Raji (cell line): ENCODE measurements around the gene CYP39A1.

ENCODE experiments used
- POLR2A ChIP-seq: IDR thresholded peaks from 2 replicates; pipeline ENCODE4 v1.6.1; 2011; ENCODE audit warnings: low read depth, low read length, control low read depth; ENCODE audit not compliant: insufficient read depth

The CYP39A1 gene

DNA sequence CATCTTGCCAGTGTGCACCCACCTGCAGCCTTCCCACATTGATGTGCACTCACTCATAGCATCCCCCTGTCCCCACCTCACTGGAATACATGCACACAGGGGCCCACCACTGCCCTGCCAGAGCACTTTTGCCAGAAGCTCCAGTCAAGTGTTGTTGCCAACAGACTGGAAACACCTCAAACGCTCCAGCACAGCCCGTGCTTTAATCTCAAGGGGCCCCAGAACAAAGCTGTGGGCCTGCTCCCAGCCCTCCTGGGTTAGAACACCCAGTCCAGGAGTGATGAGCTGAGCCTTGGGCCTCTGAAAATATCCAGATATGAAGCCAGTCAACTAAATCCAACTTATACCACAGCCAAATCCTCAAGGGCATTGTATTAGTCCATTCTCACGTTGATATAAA lies 77.1 kb downstream of the CYP39A1 start:
- no peak for TF ChIP-seq POLR2A

DNA sequence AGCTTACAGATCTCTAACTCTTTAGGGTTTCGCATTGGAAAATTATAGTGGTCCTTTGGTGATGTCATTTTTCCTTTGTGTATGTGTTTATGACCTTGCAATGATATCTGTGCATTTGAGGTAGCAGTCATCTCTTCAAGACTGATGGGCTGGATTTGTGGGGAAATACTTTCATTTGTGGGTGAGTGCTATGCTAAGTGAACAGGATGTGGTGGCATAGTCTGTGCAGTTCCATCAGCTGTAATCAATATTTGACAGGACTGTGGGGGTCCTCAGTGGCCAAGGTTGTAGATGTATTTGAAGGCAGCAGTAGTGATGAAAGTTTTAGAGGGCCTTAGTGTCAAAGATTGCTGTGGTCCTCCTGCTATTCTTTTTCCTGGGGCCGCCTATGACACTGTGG lies 79.5 kb downstream of the CYP39A1 start:
- TF ChIP-seq POLR2A = no peak

GRCh38 chr6:46565531-46565930 lies 87.1 kb downstream of the CYP39A1 start:
- TF ChIP-seq POLR2A = no peak

DNA sequence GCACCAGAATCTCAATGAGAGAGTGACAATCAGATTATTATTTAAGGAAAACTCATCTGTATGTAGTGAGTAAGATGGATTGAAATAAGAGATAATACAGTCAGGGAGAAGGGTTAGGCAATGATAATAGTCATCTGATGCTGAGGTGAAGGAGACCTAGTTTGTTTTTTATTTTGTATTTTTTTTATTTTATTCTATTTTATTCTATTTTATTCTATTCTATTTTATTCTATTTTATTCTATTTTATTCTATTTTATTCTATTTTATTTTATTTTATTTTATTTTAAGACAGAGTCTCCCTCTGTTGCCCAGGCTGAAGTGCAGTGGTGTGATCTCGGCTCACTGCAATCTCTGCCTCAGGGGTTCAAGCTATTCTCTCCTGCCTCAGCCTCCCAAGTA lies 88.7 kb downstream of the CYP39A1 start:
- TF ChIP-seq POLR2A = no peak

DNA sequence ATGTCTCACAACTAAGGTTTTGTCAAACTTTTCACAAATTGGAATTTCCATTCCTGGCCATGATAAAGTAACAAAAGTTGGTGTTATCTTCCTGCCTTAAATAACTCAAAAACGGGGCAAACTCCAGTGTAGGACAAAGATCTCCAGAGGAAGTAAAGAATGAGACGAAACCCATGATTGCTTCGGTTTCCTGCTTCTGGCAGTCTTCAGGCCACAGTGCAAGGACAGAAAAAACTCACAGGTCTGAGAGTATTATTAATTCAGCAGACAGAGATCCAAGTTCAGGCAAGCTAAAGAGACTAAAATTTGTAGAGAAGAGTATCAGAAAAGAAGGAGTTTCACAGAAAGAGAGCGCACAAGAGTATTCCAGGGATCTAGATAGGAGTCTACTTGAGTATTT lies 96.6 kb downstream of the CYP39A1 start:
- TF ChIP-seq POLR2A = no peak

DNA sequence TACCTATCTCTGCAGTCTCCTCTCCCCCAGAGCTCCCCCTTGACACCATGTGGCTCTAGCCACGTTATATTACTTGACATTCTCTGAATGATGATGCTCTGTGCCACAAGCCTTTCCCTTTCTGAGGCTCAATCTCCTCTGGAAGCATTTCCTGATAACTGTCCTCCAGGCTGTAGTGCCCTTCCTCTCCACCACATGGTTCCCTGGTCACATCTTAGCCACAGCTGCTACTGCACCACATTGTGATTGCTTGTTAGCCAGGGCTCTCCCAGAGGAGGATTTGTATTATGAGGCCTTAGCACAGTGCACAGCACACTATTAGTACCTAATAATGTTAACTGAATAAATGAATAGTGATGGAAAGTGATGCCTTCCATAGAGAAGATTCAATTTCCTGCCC lies 97.5 kb downstream of the CYP39A1 start:
- TF ChIP-seq POLR2A = no peak

- no peak for TF ChIP-seq POLR2A
These were observed 103.5 kb downstream of the CYP39A1 start for GRCh38 chr6:46549155-46549554.

DNA sequence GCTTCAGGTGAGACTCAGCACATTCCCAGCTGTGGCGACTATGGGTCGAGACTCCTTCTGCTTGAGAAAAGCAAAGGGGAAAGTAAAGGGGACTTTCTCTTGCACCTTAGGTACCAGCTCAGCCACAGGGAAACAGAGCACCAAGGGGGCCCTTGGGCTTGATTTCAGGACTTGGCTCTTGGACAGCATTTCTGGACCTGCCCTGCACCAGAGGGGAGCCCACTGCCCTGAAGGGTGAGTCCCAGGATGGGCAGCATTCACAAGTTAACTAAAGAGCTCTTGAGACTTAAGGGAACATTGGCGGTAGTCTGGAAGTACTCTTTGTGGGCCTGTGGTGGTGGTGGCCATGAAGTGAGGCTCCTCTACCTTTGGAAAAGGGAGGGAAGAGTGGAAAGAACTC lies 111.1 kb downstream of the CYP39A1 start:
- no peak for TF ChIP-seq POLR2A

DNA sequence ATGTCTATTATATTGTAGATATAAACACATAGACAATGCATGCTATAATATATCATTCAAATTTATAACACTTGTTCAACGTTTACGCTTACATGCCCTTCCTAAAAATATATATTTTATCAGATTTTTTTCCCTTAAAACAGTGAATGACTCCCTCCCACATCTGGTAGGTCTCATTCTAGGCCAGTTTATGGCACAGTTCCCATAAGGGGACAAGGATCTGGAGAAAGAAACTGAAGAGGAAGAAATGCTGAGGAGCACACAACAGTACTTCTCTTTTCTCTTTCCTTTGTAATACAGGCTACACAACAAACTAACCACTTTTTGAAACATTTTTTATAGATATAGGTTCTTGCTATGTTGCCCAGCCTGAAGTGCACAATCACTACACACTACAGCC lies 112.8 kb downstream of the CYP39A1 start:
- no peak for TF ChIP-seq POLR2A

DNA sequence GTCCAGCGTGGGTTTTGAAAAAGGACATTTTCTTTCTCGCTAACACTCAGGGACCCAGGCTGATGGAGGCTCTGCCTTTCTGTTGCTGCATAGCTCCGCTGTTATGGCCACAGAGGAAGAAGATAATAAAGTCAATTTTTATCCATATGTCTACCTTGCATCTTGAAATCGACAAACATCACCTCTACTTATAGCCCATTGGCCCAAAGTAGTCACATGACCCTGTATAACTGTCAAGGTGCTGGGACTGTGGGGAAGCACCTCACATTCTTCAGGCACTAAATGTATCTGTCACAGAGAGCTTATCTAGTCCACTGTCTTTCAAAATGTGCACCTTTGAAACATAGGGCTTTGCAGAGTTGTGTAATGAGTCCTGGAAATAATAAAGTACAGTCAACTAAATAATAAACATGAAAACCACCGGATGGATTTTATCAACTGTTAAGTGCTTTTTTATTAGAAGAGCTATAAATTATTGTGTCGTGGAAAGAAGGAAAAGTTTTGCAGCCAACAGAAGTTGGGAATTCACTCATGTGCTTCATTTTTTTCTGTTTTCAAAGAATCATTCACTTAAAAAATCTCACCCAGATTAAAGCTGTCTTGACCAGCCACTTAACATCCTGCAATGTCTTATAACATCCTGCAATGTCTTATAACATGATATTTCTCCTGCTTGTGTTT lies 113.7 kb downstream of the CYP39A1 start:
- no peak for TF ChIP-seq POLR2A

DNA sequence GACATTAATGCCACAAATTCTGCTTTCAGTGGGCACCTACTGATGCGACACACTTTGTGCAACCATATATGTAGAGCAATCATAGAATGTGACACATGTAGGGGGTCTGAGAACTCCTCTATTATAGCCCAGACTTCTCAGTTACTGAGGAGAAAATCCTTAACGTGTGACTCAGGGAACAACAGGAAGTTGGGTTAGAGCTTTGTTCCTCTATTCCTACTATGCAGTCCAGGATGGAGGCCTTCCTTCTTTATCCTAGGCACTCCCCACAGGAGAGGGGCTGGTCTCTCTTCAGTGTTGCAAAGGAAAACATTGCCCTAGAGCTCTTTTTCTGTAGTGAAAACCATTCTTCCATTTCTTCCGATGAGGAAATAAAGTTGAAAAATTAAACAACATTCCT lies 121.7 kb downstream of the CYP39A1 start:
- no peak for TF ChIP-seq POLR2A

- TF ChIP-seq POLR2A = no peak
These were observed 123.5 kb downstream of the CYP39A1 start for GRCh38 chr6:46528961-46529750.

DNA sequence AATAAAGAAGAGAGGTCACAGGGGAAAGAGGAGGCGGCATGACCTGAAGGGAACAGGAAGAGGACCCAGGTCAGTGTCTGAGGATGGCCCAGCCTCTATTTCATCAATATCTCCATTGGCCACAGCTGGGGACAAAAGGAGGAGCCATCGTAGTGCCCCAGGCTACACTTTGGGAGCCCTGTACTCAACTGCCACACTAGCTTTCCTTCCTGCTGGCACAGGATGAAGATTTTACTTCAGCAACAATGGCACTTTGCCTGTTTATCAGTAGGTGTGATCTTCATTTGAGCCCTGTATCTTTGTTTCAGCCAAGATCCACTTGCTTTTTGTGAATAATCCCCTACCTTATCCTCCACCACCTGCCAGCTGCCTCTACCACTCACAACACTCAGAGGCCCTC lies 126.0 kb downstream of the CYP39A1 start:
- no peak for TF ChIP-seq POLR2A

DNA sequence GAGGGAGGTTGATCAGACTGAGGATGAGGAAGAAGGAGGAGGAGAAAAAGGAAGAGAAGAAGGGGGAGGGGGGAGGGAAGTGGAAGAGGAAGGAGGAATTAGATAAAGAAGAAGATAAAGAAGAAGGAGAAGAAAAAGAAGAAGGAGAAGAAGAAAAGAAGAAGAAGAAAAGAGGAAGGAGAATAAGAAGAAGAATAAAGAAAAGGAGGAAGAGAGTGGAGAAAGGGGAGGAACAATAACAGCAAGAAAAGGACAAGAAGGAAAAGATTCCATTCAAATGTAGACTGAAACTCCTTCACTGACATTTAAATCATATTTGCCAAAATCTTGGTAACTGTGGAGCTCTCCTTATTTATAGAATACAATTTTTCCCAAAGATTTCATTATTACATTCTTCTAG lies 127.0 kb downstream of the CYP39A1 start:
- no peak for TF ChIP-seq POLR2A

- no peak for TF ChIP-seq POLR2A
These were observed 131.1 kb downstream of the CYP39A1 start for GRCh38 chr6:46521464-46521971.

DNA sequence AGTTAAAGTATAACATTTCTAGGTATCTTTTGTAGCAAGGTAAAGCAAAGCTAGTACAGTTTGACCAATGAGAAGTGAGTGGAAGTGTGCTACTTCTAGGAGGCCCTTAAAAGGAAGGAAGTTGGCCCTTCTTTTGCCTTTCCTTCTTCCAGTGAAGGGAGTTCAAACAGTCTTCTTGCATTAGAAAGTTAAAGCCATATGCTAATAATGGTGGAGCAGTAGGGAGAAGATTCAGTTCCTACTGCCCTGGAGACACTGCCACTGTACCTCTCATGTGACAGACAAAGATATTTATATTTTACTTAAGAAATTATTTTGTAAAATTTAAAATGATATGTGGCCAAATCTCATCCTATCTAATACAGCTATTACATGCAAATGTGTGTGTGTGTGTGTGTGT lies 135.4 kb downstream of the CYP39A1 start:
- no peak for TF ChIP-seq POLR2A
